ENCODE data around the gene MYT1. TPM values are rescaled to one million over a fixed set of nuclear protein-coding genes. Genes with fewer than 3 reads are reported as not detected.

Gene MYT1
- total and polyA plus RNA-seq, 2 of the 8 experiments (the other 6 are each of a cell fraction or from before 2014, with no cell fraction given): 0.63 to 2.0 TPM

- no peak overlapping the region for H2BK15ac ChIP-seq (ENCODE audit: low read length)
- no peak overlapping the region for H2AFZ ChIP-seq (ENCODE audit: low read length)
- no peak overlapping the region for H2BK20ac ChIP-seq (ENCODE audit: low read length)
- no peaks in the 10 kb centered on the region for H3K23me2 ChIP-seq (ENCODE audit: low read depth, low read length)
- no peak for FAIRE-seq
- no peak overlapping the region for H2AK5ac ChIP-seq (ENCODE audit: low read depth, low read length)
- no peak overlapping the region for H3K23ac ChIP-seq (ENCODE audit: insufficient read length)
- no peak overlapping the region for H2BK12ac ChIP-seq (ENCODE audit: low read depth, low read length)
- H4K5ac ChIP-seq (ENCODE audit: insufficient read length, low read depth, low read length): no peak overlapping the region
- peaks cover 0 to 7% (median 3%) of the 10 kb centered on the region in 4 experiments; a peak in 3 of 7 replicates for H3K27me3 ChIP-seq (replicated peaks in 1 of 4; ENCODE audit: control insufficient read depth in 3 of 4, extremely low read depth in 1 of 4, insufficient read depth in 3 of 4, low read length in 3 of 4)
- ChIA-PET CTCF (ENCODE audit: partially characterized antibody) (interaction anchor here (1.0 to 1.3 kb wide), 5 partner anchors 8 to 86 kb away, joined by 3 to 4 read pairs (median 3); no protein-coding TSS in a partner anchor), POLR2A (ENCODE audit: partially characterized antibody) (no interaction called here)
- H3K9ac ChIP-seq (replicated peaks in 1 of 4; ENCODE audit: extremely low read depth in 1 of 4, low read depth in 3 of 4, low read length in 3 of 4): no peak overlapping the region
- H4K20me1 ChIP-seq (replicated peaks in 1 of 2; ENCODE audit: control insufficient read depth in 1 of 2, insufficient read depth in 2 of 2, low read length in 2 of 2): no peaks in the 10 kb centered on the region
- no peak overlapping the region for H2BK5ac ChIP-seq (ENCODE audit: low read depth, low read length)
- H3K4me2 ChIP-seq (ENCODE audit: insufficient read depth in 1 of 2, low read depth in 2 of 2, low read length in 2 of 2): no peak overlapping the region
- no peak overlapping the region for H4K8ac ChIP-seq (ENCODE audit: extremely low read depth, insufficient read depth, low read length)
- H3K36me3 ChIP-seq (ENCODE audit: control insufficient read depth in 2 of 4, insufficient read depth in 4 of 4, low read length in 3 of 4): no peaks in the 10 kb centered on the region
- no peaks in the 10 kb centered on the region for H3K9me3 ChIP-seq (ENCODE audit: insufficient read depth in 2 of 2, low read depth in 1 of 2, low read length in 1 of 2)
- no peak for DNase-seq (ENCODE audit: low read depth in 1 of 2, low spot score in 2 of 2)
- peaks cover 0 to 5% (median 2%) of the 10 kb centered on the region in 4 experiments; a peak in 3 of 7 replicates for H3K4me1 ChIP-seq (replicated peaks in 1 of 4; ENCODE audit: control insufficient read depth in 3 of 4, insufficient read depth in 4 of 4, low read length in 3 of 4)
- peak overlapping the region; percentile 61 for H4K91ac ChIP-seq (replicated peaks; ENCODE audit: insufficient read length, low read length)
- H3K14ac ChIP-seq (ENCODE audit: insufficient read length): no peak overlapping the region
- no peaks in the 10 kb centered on the region for H3K79me2 ChIP-seq (ENCODE audit: control insufficient read depth in 1 of 2, insufficient read depth in 2 of 2, low read length in 2 of 2)
- no peaks in the 10 kb centered on the region for H3K79me1 ChIP-seq (ENCODE audit: low read depth, low read length)
- no peak overlapping the region for H3K56ac ChIP-seq (replicated peaks; ENCODE audit: insufficient read length, low read depth, low read length)
- no peak overlapping the region for H3K18ac ChIP-seq (ENCODE audit: extremely low read depth, low read length)
- H2BK120ac ChIP-seq (replicated peaks; ENCODE audit: low read depth, low read length): no peak overlapping the region
- H3K4ac ChIP-seq (replicated peaks; ENCODE audit: insufficient read length, low read depth, low read length): no peak overlapping the region
- WGBS, 2 experiments (ENCODE audit: extremely low coverage in 1 of 2, insufficient coverage in 1 of 2, insufficient read length in 1 of 2, insufficient replicate concordance in 2 of 2, low coverage in 1 of 2, low lambda C conversion rate in 2 of 2, missing lambda C conversion rate in 1 of 2): 91% methylated on average over 10 of the region's 10 CpGs; no CpG with 5 or more reads in 1 of the 2 experiments
- no peak overlapping the region for H3K27ac ChIP-seq (ENCODE audit: low read depth, low read length)
- no peak overlapping the region for H3K4me3 ChIP-seq (ENCODE audit: extremely low read depth in 1 of 4, insufficient read depth in 2 of 4, low read depth in 3 of 4, low read length in 4 of 4)
- TF ChIP-seq RFX5 (IDR thresholded peaks at IDR 0.05; ENCODE audit: borderline replicate concordance, low read depth, low read length) (no peak), POLR2A (IDR thresholded peaks at IDR 0.05; ENCODE audit: control extremely low read depth in 1 of 2, low read depth in 2 of 2, low read length in 2 of 2) (no peak), POU5F1 (IDR thresholded peaks at IDR 0.05; ENCODE audit: low read depth, low read length) (no peak), MAX (IDR thresholded peaks at IDR 0.05) (no peak), RNF2 (IDR thresholded peaks at IDR 0.05; ENCODE audit: borderline replicate concordance, low read depth, low read length, missing control alignments, poor library complexity, severe bottlenecking) (no peak), CTCF (IDR thresholded peaks at IDR 0.05; ENCODE audit: control extremely low read depth in 1 of 3, insufficient read depth in 1 of 3, low read depth in 1 of 3, low read length in 3 of 3) (no peak), RBBP5 (IDR thresholded peaks at IDR 0.05; ENCODE audit: borderline replicate concordance, low read depth, low read length) (no peak), ZNF274 (IDR thresholded peaks at IDR 0.05; ENCODE audit: borderline replicate concordance, extremely low read depth, low read length) (no peak), CTBP2 (IDR thresholded peaks at IDR 0.05; ENCODE audit: borderline replicate concordance, insufficient read depth, insufficient read length, low read length) (no peak), E2F6 (IDR thresholded peaks at IDR 0.05) (no peak)
Observed at GRCh38 chr20:64169091-64169560, 4.9 kb downstream of the MYT1 start.

All from H1 (cell line).